Fibroblast of lung (primary cell): ENCODE results near the gene FNDC3B. TPM values are rescaled to one million over a fixed set of nuclear protein-coding genes. Genes with fewer than 3 reads are reported as not detected.
A peak's percentile ranks its signal among the peaks of the same experiment; 100 is the strongest.

Experiments used
- DNase-seq, 2 donors: peaks; one replicate each; pipeline versions ENCODE4 v3.0.0 to v3.0.0-alpha.2; 2010; ENCODE audit warnings: low read depth in 2 of 2
- H2AFZ ChIP-seq: 2 replicates; pipeline ENCODE4 v1.5.1; 2012; ENCODE audit warnings: low read length, control low read depth, inconsistent platforms
- H3K27ac ChIP-seq: 2 replicates; pipeline ENCODE4 v1.5.1; 2011; ENCODE audit warnings: low read length, control low read depth; ENCODE audit not compliant: insufficient read depth
- H3K27me3 ChIP-seq: 2 replicates; pipeline ENCODE4 v1.5.1; 2011; ENCODE audit warnings: mild to moderate bottlenecking, low read length; ENCODE audit not compliant: control insufficient read depth, insufficient read depth
- H3K36me3 ChIP-seq: 2 replicates; pipeline ENCODE4 v1.5.1; 2011; ENCODE audit warnings: low read length; ENCODE audit not compliant: control insufficient read depth, insufficient read depth
- H3K4me1 ChIP-seq: 2 replicates; pipeline ENCODE4 v1.5.1; 2011; ENCODE audit warnings: low read length; ENCODE audit not compliant: control insufficient read depth, insufficient read depth; ENCODE audit errors: extremely low read depth
- H3K4me2 ChIP-seq: 2 replicates; pipeline ENCODE4 v1.5.1; 2011; ENCODE audit warnings: low read length, control low read depth; ENCODE audit not compliant: insufficient read depth; ENCODE audit errors: extremely low read depth
- H3K4me3 ChIP-seq, 4 experiments: fragments of 200-600 bp in 1 of 4; sonication (generic) in 1 of 4; replicated peaks in 1 of 4; 2 replicates each; pipeline ENCODE4 v1.5.1; 2011 to 2016; ENCODE audit warnings: low read length in 4 of 4, low read depth in 3 of 4, mild to moderate bottlenecking in 3 of 4, control low read depth in 2 of 4, inconsistent platforms in 1 of 4, mixed read lengths in 1 of 4; ENCODE audit not compliant: insufficient read depth in 1 of 4; ENCODE audit errors: control extremely low read depth in 1 of 4
- H3K79me2 ChIP-seq: 2 replicates; pipeline ENCODE4 v1.5.1; 2012; ENCODE audit warnings: mild to moderate bottlenecking, low read length, inconsistent platforms; ENCODE audit not compliant: control insufficient read depth, insufficient read depth
- H3K9ac ChIP-seq: 2 replicates; pipeline ENCODE4 v1.5.1; 2011; ENCODE audit warnings: mild to moderate bottlenecking, low read length, control low read depth; ENCODE audit not compliant: insufficient read depth
- H3K9me3 ChIP-seq: 2 replicates; pipeline ENCODE4 v1.5.1; 2012; ENCODE audit warnings: low read depth, low read length; ENCODE audit not compliant: control insufficient read depth, insufficient read depth
- H4K20me1 ChIP-seq: 2 replicates; pipeline ENCODE4 v1.5.1; 2011; ENCODE audit warnings: low read length; ENCODE audit not compliant: control insufficient read depth, insufficient read depth; ENCODE audit errors: extremely low read depth
- EZH2 ChIP-seq: IDR thresholded peaks from 2 replicates; pipeline ENCODE4 v1.5.1; 2012; ENCODE audit warnings: low read length, control low read depth, mild to moderate bottlenecking; ENCODE audit errors: missing control alignments
- polyA plus RNA-seq, 2 donors: library from polyadenylated mRNA; depleted of rRNA in 1 of 2; stranded (reverse) in 1 of 2; unstranded in 1 of 2; fragments of >200 nt; gene quantifications; 2 replicates each; pipeline ENCODE4 v1.2.1, GENCODE V29; 2011 to 2012; ENCODE audit warnings: missing spikeins in 1 of 2
- total RNA-seq: library from RNA; depleted of rRNA; stranded (reverse); fragments of >200 nt; gene quantifications from 2 replicates; pipeline ENCODE4 v1.2.1, GENCODE V29; 2014
- TF ChIP-seq, protein P1 (sequence below), 2 donors: IDR thresholded peaks in 1 of 2; conservative IDR thresholded peaks in 1 of 2; 1 replicate in 1 of 2; 2 replicates in 1 of 2; pipeline ENCODE4 v1.5.1; 2011 to 2012; ENCODE audit warnings: low read length in 2 of 2, control low read depth in 1 of 2, inconsistent platforms in 1 of 2, low read depth in 1 of 2, mild to moderate bottlenecking in 1 of 2

The FNDC3B gene
- total and polyA plus RNA-seq, 2 donors (not counting 1 experiment from before 2014, with no cell fraction given), result 26.1 to 76.8 TPM

GRCh38 chr3:172276103-172276502 lies 236.7 kb downstream of the FNDC3B start:
- no peak overlapping the region for H3K9ac ChIP-seq
- H3K9me3 ChIP-seq, result no peaks in the 10 kb centered on the region
- H4K20me1 ChIP-seq, result no peaks in the 10 kb centered on the region
- peaks cover 5% of the 10 kb centered on the region for H3K4me1 ChIP-seq
- no peak overlapping the region for H3K27ac ChIP-seq
- H3K36me3 ChIP-seq, result no peaks in the 10 kb centered on the region
- H3K4me3 ChIP-seq, result no peak overlapping the region
- DNase-seq, result no peak
- TF ChIP-seq, protein P1, sequence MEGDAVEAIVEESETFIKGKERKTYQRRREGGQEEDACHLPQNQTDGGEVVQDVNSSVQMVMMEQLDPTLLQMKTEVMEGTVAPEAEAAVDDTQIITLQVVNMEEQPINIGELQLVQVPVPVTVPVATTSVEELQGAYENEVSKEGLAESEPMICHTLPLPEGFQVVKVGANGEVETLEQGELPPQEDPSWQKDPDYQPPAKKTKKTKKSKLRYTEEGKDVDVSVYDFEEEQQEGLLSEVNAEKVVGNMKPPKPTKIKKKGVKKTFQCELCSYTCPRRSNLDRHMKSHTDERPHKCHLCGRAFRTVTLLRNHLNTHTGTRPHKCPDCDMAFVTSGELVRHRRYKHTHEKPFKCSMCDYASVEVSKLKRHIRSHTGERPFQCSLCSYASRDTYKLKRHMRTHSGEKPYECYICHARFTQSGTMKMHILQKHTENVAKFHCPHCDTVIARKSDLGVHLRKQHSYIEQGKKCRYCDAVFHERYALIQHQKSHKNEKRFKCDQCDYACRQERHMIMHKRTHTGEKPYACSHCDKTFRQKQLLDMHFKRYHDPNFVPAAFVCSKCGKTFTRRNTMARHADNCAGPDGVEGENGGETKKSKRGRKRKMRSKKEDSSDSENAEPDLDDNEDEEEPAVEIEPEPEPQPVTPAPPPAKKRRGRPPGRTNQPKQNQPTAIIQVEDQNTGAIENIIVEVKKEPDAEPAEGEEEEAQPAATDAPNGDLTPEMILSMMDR (conservative IDR thresholded peaks at IDR 0.05 in 1 of 2, IDR thresholded peaks at IDR 0.05 in 1 of 2; ENCODE audit: low read depth in 1 of 2, low read length in 2 of 2), result no peak
- TF ChIP-seq EZH2, result no peak
- peaks cover 3% of the 10 kb centered on the region for H3K79me2 ChIP-seq
- H3K27me3 ChIP-seq, result no peaks in the 10 kb centered on the region
- no peak overlapping the region for H2AFZ ChIP-seq
- no peak overlapping the region for H3K4me2 ChIP-seq

DNA sequence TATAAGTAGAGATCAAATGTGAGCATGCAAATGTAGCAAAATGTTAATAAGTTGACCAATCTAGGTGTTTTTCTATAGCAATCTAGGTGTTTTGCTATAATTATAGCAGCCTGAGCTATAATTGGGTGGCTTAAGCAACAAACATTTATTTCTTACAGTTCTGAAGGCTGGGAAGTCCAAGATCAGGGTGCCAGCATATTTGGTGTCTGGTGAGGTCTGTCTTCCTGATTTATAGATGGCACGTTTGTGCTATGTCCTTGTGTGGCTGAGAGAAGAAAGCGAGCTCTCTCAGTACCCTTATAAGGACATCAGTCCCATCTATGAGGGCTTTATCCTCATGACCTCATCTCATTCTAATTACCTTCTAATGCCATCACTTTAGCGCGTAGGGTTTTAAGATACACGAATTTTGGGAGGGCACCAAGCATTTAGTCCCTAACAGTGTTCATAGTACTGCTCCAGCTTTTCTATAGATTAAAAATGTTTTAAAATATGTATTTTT lies 237.8 kb downstream of the FNDC3B start:
- no peak for TF ChIP-seq EZH2
- TF ChIP-seq, protein P1 (conservative IDR thresholded peaks at IDR 0.05 in 1 of 2, IDR thresholded peaks at IDR 0.05 in 1 of 2; ENCODE audit: low read depth in 1 of 2, low read length in 2 of 2), result no peak
- Histone ChIP-seq H3K9me3 (no peaks in the 10 kb centered on the region), H3K36me3 (no peaks in the 10 kb centered on the region), H3K4me1 (peaks cover 5% of the 10 kb centered on the region), H3K27ac (no peak overlapping the region), H3K4me2 (no peak overlapping the region), H3K4me3 (no peak overlapping the region), H3K27me3 (no peaks in the 10 kb centered on the region), H3K79me2 (peaks cover 3% of the 10 kb centered on the region), H3K9ac (no peak overlapping the region), H2AFZ (no peak overlapping the region), H4K20me1 (no peaks in the 10 kb centered on the region)
- no peak for DNase-seq

DNA sequence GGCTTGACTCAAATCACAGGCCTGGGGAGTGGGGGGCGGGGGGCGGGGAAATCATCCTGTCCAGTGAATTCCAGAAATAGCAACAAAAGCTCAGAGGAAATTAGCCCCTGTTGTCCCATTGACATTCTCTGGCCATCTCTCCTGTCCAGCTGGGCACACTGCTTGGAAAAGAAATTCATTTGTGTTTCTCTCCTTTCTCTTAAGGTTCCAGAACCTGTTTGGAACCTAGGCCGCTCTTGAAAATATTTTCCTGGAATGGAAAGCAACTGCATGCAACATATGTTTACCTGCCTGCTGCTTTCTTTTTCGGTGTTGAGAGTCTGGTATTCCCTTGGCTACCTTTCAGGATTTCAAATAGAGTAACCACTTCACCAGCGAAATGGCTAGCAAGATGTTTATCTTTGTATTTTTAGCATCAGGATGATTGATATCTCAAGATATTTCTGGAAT lies 239.8 kb downstream of the FNDC3B start:
- H2AFZ ChIP-seq, result no peak overlapping the region
- H3K27ac ChIP-seq, result no peak overlapping the region
- no peak for TF ChIP-seq EZH2
- TF ChIP-seq, protein P1 (conservative IDR thresholded peaks at IDR 0.05 in 1 of 2, IDR thresholded peaks at IDR 0.05 in 1 of 2; ENCODE audit: low read depth in 1 of 2, low read length in 2 of 2), result no peak
- DNase-seq, result peak in 1 of 2 donors; percentile 68
- no peaks in the 10 kb centered on the region for H3K9me3 ChIP-seq
- no peak overlapping the region for H3K9ac ChIP-seq
- no peak overlapping the region for H3K4me2 ChIP-seq
- H4K20me1 ChIP-seq, result no peaks in the 10 kb centered on the region
- peaks cover 7% of the 10 kb centered on the region for H3K79me2 ChIP-seq
- peaks cover 5% of the 10 kb centered on the region for H3K4me1 ChIP-seq
- no peaks in the 10 kb centered on the region for H3K36me3 ChIP-seq
- no peaks in the 10 kb centered on the region for H3K27me3 ChIP-seq
- H3K4me3 ChIP-seq, result no peak overlapping the region
